HCT116 (cell line): ENCODE measurements around the gene ITGAL. TPM values are rescaled to one million over a fixed set of nuclear protein-coding genes. Genes with fewer than 3 reads are reported as not detected.

Source experiments
- ATAC-seq: fragments of 200-7000 bp; cut with Tn5 transposase; 2 replicates; pipeline ENCODE4 v1.9.1; 2020; ENCODE audit warnings: mild to moderate bottlenecking, moderate library complexity
- BruUV-seq: library from RNA; stranded (reverse); fragments of 400-500 nt; replicated peaks from 2 replicates; lab custom pipeline; 2021; lab: Mats Ljungman, UMichigan
- CTCF ChIA-PET: fragments of 300-600 bp; sonication (Branson Sonifier 250); formaldehyde crosslinking; loops from one replicate; lab custom pipeline; 2021; ENCODE audit warnings: antibody characterized with exemption; lab: Charles Lee
- POLR2A ChIA-PET: fragments of 300-600, 350-600 bp; sonication (Branson Sonifier 250); formaldehyde crosslinking; loops from one replicate; lab custom pipeline; 2021; ENCODE audit warnings: antibody characterized with exemption; lab: Charles Lee
- RAD21 ChIA-PET, 2 experiments: fragments of 300-600 bp; sonication (Branson Sonifier 250); formaldehyde crosslinking; loops; one replicate each; lab custom pipeline; 2023; ENCODE audit warnings: low total read pairs in 2 of 2; ENCODE audit not compliant: uncharacterized antibody in 2 of 2, unreplicated experiment in 2 of 2, low non-redundant PET in 1 of 2; lab: Charles Lee
- DNase-seq: peaks from one replicate; pipeline ENCODE4 v3.0.0-alpha.2; 2010; ENCODE audit warnings: low read depth, low spot score
- H2AFZ ChIP-seq: fragments of 200-600 bp; shearing (Covaris generic), sonication (generic); 2 replicates; pipeline ENCODE4 v1.6.1; 2017; ENCODE audit warnings: low read depth, mixed run types, mixed read lengths, antibody characterized with exemption, low read length; ENCODE audit not compliant: poor library complexity, severe bottlenecking
- H3K27ac ChIP-seq: 2 replicates; pipeline ENCODE4 v1.5.1; 2012; ENCODE audit warnings: low read depth, low read length
- H3K27me3 ChIP-seq: fragments of 200-600 bp; sonication (generic); 2 replicates; pipeline ENCODE4 v1.6.1; 2016; ENCODE audit warnings: mixed run types, low read length, mixed read lengths; ENCODE audit not compliant: insufficient read depth
- H3K36me3 ChIP-seq, 2 experiments: fragments of 200-500 bp in 1 of 2; fragments of 200-600 bp in 1 of 2; sonication (Bioruptor generic) in 1 of 2; sonication (generic) in 1 of 2; 2 replicates each; pipeline versions ENCODE4 v1.5.1 to v1.6.1; 2014 to 2016; ENCODE audit warnings: low read length in 2 of 2, inconsistent platforms in 1 of 2, mixed read lengths in 1 of 2, mixed run types in 1 of 2; ENCODE audit not compliant: insufficient read depth in 2 of 2, control insufficient read depth in 1 of 2
- H3K4me1 ChIP-seq, 2 experiments: fragments of 200-600 bp in 1 of 2; sonication (generic) in 1 of 2; 2 replicates each; pipeline versions ENCODE4 v1.5.1 to v1.6.1; 2012 to 2017; ENCODE audit warnings: low read length in 2 of 2, inconsistent platforms in 1 of 2, mild to moderate bottlenecking in 1 of 2, mixed read lengths in 1 of 2, mixed run types in 1 of 2, moderate library complexity in 1 of 2; ENCODE audit not compliant: insufficient read depth in 2 of 2, control insufficient read depth in 1 of 2
- H3K4me2 ChIP-seq: fragments of 200-600 bp; sonication (generic); 2 replicates; pipeline ENCODE4 v1.6.1; 2017; ENCODE audit warnings: mixed run types, low read length, mixed read lengths
- H3K4me3 ChIP-seq, 2 experiments: fragments of 200-600 bp in 1 of 2; sonication (generic) in 1 of 2; replicated peaks in 1 of 2; 2 replicates each; pipeline ENCODE4 v1.5.1; 2011 to 2016; ENCODE audit warnings: low read length in 2 of 2, control low read depth in 1 of 2, low read depth in 1 of 2, mild to moderate bottlenecking in 1 of 2, mixed read lengths in 1 of 2, mixed run types in 1 of 2
- H3K79me2 ChIP-seq: fragments of 200-600 bp; sonication (generic); 2 replicates; pipeline ENCODE4 v1.6.1; 2017; ENCODE audit warnings: mild to moderate bottlenecking, mixed run types, low read length, moderate library complexity, mixed read lengths; ENCODE audit not compliant: insufficient read depth
- H3K9ac ChIP-seq: fragments of 200-600 bp; sonication (generic); 2 replicates; pipeline ENCODE4 v1.6.1; 2016; ENCODE audit warnings: low read length, mixed read lengths
- H3K9me2 ChIP-seq: fragments of 200-600 bp; sonication (generic), shearing (Covaris generic); 2 replicates; pipeline ENCODE4 v1.6.1; 2017; ENCODE audit warnings: mixed run types, mild to moderate bottlenecking, moderate library complexity; ENCODE audit not compliant: insufficient read depth
- H3K9me3 ChIP-seq, 2 experiments: fragments of 200-500 bp in 1 of 2; fragments of 200-600 bp in 1 of 2; sonication (Bioruptor generic) in 1 of 2; sonication (generic) in 1 of 2; 2 replicates each; pipeline ENCODE4 v1.6.1; 2014 to 2017; ENCODE audit warnings: low read length in 2 of 2, mixed read lengths in 2 of 2, inconsistent platforms in 1 of 2, low read depth in 1 of 2, mild to moderate bottlenecking in 1 of 2, mixed run types in 1 of 2, moderate library complexity in 1 of 2; ENCODE audit not compliant: control insufficient read depth in 1 of 2, insufficient read depth in 1 of 2
- H4K20me1 ChIP-seq: fragments of 200-600 bp; sonication (generic), shearing (Covaris generic); 2 replicates; pipeline ENCODE4 v1.6.1; 2017; ENCODE audit warnings: mixed run types, mild to moderate bottlenecking, moderate library complexity; ENCODE audit not compliant: insufficient read depth
- CBX3 ChIP-seq: IDR thresholded peaks from 2 replicates; pipeline ENCODE4 v1.6.1; 2012; ENCODE audit warnings: low read depth
- CEBPB ChIP-seq: IDR thresholded peaks from 2 replicates; pipeline ENCODE4 v1.6.1; 2012; ENCODE audit warnings: low read depth
- EGR1 ChIP-seq: IDR thresholded peaks from 2 replicates; pipeline ENCODE4 v1.6.1; 2012; ENCODE audit warnings: low read depth
- ELF1 ChIP-seq: IDR thresholded peaks from 2 replicates; pipeline ENCODE4 v1.6.1; 2012; ENCODE audit warnings: low read depth, borderline replicate concordance
- EZH2 ChIP-seq: fragments of 200-600 bp; sonication (generic); IDR thresholded peaks from 2 replicates; pipeline ENCODE4 v1.6.1; 2017; ENCODE audit warnings: antibody characterized with exemption, mixed run types
- EZH2phosphoT487 ChIP-seq: fragments of 200-600 bp; IDR thresholded peaks from 2 replicates; pipeline ENCODE4 v1.6.1; 2018; ENCODE audit warnings: antibody characterized with exemption, borderline replicate concordance
- POLR2A ChIP-seq: IDR thresholded peaks from 2 replicates; pipeline ENCODE4 v1.7.0; 2011; ENCODE audit warnings: borderline replicate concordance; ENCODE audit not compliant: insufficient read depth, insufficient read length; ENCODE audit errors: extremely low read depth
- POLR2AphosphoS5 ChIP-seq: IDR thresholded peaks from 2 replicates; pipeline ENCODE4 v1.6.1; 2011; ENCODE audit warnings: mild to moderate bottlenecking, low read depth, low read length, moderate library complexity
- SIN3A ChIP-seq: IDR thresholded peaks from 2 replicates; pipeline ENCODE4 v1.6.1; 2012; ENCODE audit warnings: low read depth
- SP1 ChIP-seq: IDR thresholded peaks from 2 replicates; pipeline ENCODE4 v1.6.1; 2012; ENCODE audit warnings: low read depth
- SRF ChIP-seq: IDR thresholded peaks from 2 replicates; pipeline ENCODE4 v1.6.1; 2012; ENCODE audit warnings: low read depth
- TCF7L2 ChIP-seq: IDR thresholded peaks from 2 replicates; pipeline ENCODE4 v1.7.0; 2011; ENCODE audit warnings: borderline replicate concordance, inconsistent platforms; ENCODE audit not compliant: insufficient read depth, insufficient read length; ENCODE audit errors: extremely low read depth
- YY1 ChIP-seq: IDR thresholded peaks from 2 replicates; pipeline ENCODE4 v1.6.1; 2011; ENCODE audit warnings: low read length, low read depth, moderate library complexity, mild to moderate bottlenecking; ENCODE audit not compliant: insufficient replicate concordance; ENCODE audit errors: extremely low read depth
- ZFX ChIP-seq: fragments of 450-650 bp; IDR thresholded peaks from 2 replicates; pipeline ENCODE4 v1.6.1; 2017
- ZNF274 ChIP-seq: fragments of 200-500 bp; sonication (Bioruptor generic); IDR thresholded peaks from 2 replicates; pipeline ENCODE4 v1.6.1; 2014; ENCODE audit warnings: mild to moderate bottlenecking, low read depth, low read length, inconsistent platforms
- intact Hi-C: fragments of 100-400 bp; cut with micrococcal nuclease; formaldehyde crosslinking; loops from 2 replicates; pipeline ENCODE4 v1.10.0; 2022
- total RNA-seq: library from RNA; stranded (reverse); gene quantifications from one replicate; pipeline ENCODE4 v1.2.1, GENCODE V29; 2021; ENCODE audit not compliant: unreplicated experiment
- TF ChIP-seq, protein P1 (sequence below): IDR thresholded peaks from 2 replicates; pipeline ENCODE4 v1.6.1; 2012; ENCODE audit warnings: low read depth
- TF ChIP-seq, protein P2 (sequence below): IDR thresholded peaks from 2 replicates; pipeline ENCODE4 v1.6.1; 2012
- TF ChIP-seq, protein P3 (sequence below): IDR thresholded peaks from 2 replicates; pipeline ENCODE4 v1.6.1; 2012

The ITGAL gene
- total RNA-seq, 1 experiment from 2014 or later: 1.4 TPM

DNA sequence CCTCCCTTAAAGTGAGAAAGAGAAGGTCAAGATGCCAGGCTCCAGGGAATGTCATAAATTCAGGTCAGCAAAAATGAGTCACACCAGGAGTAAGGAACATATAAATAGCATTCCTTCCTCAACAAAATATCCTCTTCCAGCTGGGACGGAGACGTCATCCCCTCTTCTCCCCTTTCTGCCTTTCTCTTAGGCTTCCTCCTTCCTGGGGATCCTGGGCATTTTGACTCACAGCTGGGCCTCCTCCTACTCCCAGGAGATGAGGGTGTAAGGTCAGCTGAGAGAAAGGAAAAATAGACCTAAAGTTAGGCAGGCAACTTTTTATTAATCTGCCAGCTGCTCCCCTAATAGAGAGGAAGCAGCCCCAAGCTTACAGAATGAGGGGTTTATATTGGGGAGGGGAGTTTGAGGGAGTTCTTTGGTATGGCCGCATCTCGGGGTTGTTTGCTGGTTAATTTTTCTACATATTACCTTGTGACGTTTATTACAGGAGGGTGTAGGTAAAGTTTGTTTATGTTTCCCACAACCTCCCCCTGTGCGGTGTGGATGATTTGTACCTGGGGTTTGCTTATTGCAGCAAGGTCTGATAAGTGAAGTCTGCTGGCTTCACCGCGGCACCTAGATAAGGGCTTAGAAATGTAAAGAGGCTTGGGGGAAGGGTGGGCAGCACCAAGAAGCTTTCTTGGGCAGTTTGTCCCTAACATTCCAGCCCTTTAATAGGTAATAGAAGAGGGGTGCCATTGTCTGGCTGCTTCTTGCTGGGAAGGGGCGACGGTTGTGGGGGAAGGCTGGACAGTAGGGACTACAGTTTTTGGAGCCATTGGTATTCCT lies 69.2 kb downstream of the ITGAL start:
- no peak overlapping the region for H3K4me2 ChIP-seq
- intact Hi-C loops: no loop called here
- DNase-seq (no peak), ATAC-seq (no peak)
- no peak overlapping the region for H2AFZ ChIP-seq
- no peaks in the 10 kb centered on the region for H3K9me3 ChIP-seq
- H3K27me3 ChIP-seq: no peaks in the 10 kb centered on the region
- H3K9ac ChIP-seq: no peak overlapping the region
- ChIA-PET RAD21 (no interaction called here), CTCF (no interaction called here), POLR2A (no interaction called here)
- TF ChIP-seq EGR1 (no peak), POLR2A (no peak), EZH2phosphoT487 (no peak), YY1 (no peak), CBX3 (no peak), ZNF274 (no peak), EZH2 (no peak), CEBPB (no peak), ELF1 (no peak), SIN3A (no peak), POLR2AphosphoS5 (no peak), SP1 (no peak), ZFX (no peak), TCF7L2 (no peak), SRF (no peak)
- TF ChIP-seq, protein P1, sequence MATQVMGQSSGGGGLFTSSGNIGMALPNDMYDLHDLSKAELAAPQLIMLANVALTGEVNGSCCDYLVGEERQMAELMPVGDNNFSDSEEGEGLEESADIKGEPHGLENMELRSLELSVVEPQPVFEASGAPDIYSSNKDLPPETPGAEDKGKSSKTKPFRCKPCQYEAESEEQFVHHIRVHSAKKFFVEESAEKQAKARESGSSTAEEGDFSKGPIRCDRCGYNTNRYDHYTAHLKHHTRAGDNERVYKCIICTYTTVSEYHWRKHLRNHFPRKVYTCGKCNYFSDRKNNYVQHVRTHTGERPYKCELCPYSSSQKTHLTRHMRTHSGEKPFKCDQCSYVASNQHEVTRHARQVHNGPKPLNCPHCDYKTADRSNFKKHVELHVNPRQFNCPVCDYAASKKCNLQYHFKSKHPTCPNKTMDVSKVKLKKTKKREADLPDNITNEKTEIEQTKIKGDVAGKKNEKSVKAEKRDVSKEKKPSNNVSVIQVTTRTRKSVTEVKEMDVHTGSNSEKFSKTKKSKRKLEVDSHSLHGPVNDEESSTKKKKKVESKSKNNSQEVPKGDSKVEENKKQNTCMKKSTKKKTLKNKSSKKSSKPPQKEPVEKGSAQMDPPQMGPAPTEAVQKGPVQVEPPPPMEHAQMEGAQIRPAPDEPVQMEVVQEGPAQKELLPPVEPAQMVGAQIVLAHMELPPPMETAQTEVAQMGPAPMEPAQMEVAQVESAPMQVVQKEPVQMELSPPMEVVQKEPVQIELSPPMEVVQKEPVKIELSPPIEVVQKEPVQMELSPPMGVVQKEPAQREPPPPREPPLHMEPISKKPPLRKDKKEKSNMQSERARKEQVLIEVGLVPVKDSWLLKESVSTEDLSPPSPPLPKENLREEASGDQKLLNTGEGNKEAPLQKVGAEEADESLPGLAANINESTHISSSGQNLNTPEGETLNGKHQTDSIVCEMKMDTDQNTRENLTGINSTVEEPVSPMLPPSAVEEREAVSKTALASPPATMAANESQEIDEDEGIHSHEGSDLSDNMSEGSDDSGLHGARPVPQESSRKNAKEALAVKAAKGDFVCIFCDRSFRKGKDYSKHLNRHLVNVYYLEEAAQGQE: no peak
- TF ChIP-seq, protein P2, sequence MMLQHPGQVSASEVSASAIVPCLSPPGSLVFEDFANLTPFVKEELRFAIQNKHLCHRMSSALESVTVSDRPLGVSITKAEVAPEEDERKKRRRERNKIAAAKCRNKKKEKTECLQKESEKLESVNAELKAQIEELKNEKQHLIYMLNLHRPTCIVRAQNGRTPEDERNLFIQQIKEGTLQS: no peak
- TF ChIP-seq, protein P3, sequence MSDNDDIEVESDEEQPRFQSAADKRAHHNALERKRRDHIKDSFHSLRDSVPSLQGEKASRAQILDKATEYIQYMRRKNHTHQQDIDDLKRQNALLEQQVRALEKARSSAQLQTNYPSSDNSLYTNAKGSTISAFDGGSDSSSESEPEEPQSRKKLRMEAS: no peak
- no peaks in the 10 kb centered on the region for H3K79me2 ChIP-seq
- no peak overlapping the region for H3K4me3 ChIP-seq
- H4K20me1 ChIP-seq: no peaks in the 10 kb centered on the region
- peaks cover 0 to 13% of the 10 kb centered on the region in 2 experiments; a peak in 2 of 4 replicates for H3K4me1 ChIP-seq
- H3K9me2 ChIP-seq: no peaks in the 10 kb centered on the region
- no peaks in the 10 kb centered on the region for H3K36me3 ChIP-seq
- no TSS peak for BruUV-seq
- no peak overlapping the region for H3K27ac ChIP-seq
